ENCODE data around the gene CREB3L2.

CREB3L2 gene

GRCh38 chr7:137984181-137985041 is 17.5 kb downstream of the CREB3L2 start (continued):
- TF ChIP-seq PRDM2 (tag by site-specific recombination; IDR thresholded peaks at IDR 0.05; ENCODE audit: borderline replicate concordance) (no peak), ZNF426 (tag by site-specific recombination; IDR thresholded peaks at IDR 0.05) (no peak), ZBTB49 (tag by site-specific recombination; IDR thresholded peaks at IDR 0.05; ENCODE audit: low read depth) (no peak), ZSCAN5A (tag by site-specific recombination; IDR thresholded peaks at IDR 0.05) (no peak), ZNF214 (tag by site-specific recombination; IDR thresholded peaks at IDR 0.05; ENCODE audit: borderline replicate concordance) (no peak), ZIC2 (tag by site-specific recombination; IDR thresholded peaks at IDR 0.05) (no peak), GLI4 (tag by site-specific recombination; IDR thresholded peaks at IDR 0.05) (no peak), ZNF16 (tag by site-specific recombination; IDR thresholded peaks at IDR 0.05; ENCODE audit: low read depth) (no peak), ZNF140 (tag by site-specific recombination; IDR thresholded peaks at IDR 0.05) (no peak), ZNF560 (tag by site-specific recombination; IDR thresholded peaks at IDR 0.05; ENCODE audit: borderline replicate concordance) (no peak), ZNF670 (tag by site-specific recombination; IDR thresholded peaks at IDR 0.05; ENCODE audit: low read depth) (no peak), ZNF639 (tag by site-specific recombination; IDR thresholded peaks at IDR 0.05) (no peak), ZNF248 (tag by site-specific recombination; IDR thresholded peaks at IDR 0.05) (no peak), ZNF555 (tag by site-specific recombination; conservative IDR thresholded peaks at IDR 0.05) (no peak)
